Kidney tubule cell (primary cell): Measurements from ENCODE around the gene PDE1C.
A peak's percentile ranks its signal among the peaks of the same experiment; 100 is the strongest.

ENCODE experiments used
- DNase-seq: peaks from one replicate; pipeline ENCODE4 v3.0.0-alpha.2; 2018; ENCODE audit warnings: low spot score

The PDE1C gene

DNA sequence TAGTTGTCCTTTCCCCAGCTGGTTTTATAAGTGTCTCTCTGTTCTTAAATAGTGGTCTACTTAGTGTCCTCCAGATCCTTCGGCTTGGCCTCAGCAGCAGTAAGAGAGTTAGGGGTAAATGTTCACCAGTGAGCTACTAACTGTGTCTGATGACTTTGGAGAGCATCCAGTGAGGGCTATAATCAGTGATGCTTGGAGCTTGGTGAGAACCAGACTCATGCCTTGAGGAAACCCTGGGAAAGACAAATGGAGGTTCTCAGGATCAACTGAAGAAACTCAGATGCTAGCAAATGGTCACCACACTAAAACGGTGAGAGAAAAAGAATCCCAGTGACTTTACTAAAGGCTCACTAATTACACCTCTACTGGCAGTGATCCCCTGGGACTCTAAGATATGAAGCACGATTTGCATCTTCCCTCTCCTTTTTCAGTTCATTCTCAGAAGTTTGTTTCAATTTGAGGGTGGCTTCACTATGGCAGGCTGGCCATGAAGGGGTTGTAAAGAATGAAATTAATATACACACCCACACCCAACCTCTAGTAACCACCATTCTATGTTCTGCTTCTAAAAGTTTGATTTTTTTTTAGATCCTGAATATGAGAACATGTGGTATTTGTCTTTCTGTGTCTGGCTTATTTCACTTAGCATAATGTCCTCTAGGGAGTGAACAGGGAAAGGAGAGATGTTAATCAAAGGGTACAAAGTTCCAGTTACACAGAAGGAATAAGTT lies 177.9 kb downstream of the PDE1C start:
- DNase-seq = no peak

DNA sequence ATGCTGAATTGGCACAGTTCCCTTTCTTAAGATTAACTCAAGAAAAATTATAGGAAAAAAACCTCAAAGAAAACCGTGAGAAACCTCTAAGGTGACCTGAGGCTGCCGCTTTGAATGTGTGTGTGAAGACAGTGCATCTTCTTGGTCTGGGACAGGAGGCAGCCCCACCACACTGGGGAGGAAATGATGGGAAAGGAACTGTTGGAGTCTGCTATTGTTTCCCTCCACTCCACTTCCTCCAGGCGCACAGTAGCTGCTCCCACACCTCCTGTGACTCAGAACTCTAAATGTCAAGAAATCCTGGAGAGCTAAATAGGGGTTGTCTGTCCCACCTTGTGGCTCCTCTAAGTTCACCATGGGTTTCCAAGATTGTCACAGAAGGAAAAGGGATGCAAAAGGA lies 179.4 kb downstream of the PDE1C start:
- no peak for DNase-seq

DNA sequence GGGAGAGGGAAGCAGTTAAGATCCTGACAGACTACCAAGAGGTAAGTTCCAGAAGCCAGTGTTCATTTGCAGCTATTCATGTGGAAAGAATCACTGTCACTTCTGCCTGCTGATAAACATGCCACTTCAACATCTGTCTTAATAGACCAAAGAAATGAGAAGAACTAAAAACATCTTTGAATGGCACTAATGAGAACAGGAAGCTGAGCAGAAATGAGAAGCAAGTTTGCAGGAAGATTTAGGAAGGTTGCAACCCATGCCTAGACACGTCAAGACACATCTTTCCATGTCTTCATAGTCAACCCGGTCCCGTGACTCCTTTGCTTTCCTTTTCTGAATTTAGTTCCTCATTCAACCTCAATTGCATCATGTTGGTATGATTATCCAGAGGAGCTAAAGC lies 180.0 kb downstream of the PDE1C start:
- no peak for DNase-seq

DNA sequence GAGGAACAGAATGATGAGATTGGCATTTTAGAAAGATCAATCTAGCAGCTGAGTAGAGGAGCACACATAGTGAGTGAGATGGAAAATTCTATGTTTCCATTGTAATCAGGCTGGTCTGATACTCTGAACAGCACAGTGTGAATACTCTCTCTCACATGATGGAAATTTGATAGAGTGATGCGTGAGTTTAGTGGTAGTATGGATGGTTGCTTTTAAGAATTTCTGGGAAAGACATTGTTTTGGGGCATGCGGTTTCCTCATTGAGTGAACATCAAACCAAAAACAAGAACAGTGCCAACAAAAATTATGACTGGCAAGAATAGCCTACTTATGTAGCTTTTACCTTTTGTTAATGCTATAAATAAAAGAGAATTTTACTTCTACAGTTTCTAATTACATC lies 183.2 kb downstream of the PDE1C start:
- DNase-seq = no peak

DNA sequence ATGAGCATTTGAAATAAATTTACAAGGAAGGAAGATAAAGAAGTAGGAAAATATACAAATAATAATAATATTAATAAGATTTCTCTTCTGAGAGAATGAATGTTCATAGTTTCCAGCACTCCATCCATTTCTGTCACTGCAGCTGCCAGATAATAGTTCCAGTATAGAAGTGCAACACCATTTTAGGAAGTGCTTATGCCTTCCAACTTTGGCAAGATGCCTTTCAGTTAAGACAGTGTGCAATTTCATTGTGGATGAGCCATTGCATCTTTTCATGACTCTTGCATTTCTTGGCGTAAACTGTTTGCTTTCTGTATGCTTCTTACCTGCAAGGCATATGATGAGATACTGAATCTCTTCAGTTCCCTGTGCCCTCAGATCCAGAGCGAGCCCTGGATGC lies 185.0 kb downstream of the PDE1C start:
- DNase-seq = no peak

DNA sequence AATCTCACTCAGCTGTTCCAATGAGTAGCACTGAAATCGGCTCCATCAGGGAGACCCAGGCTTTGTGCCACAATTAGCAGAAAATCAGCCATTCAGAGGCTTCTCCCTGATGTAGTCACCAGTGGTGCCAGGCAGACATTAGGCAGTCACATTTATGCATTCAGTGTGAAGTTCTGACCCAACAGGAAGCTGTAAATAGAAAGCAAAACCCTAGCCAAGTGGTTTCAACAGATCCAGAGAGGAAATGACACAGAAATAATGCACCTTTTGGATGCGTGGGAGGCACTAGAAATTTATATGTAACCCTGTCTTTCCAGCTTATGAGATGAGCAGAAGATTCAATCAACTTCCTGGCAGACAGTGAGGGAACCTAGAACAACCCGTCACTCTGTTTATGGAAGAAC lies 186.4 kb downstream of the PDE1C start:
- peak; percentile 71 for DNase-seq

DNA sequence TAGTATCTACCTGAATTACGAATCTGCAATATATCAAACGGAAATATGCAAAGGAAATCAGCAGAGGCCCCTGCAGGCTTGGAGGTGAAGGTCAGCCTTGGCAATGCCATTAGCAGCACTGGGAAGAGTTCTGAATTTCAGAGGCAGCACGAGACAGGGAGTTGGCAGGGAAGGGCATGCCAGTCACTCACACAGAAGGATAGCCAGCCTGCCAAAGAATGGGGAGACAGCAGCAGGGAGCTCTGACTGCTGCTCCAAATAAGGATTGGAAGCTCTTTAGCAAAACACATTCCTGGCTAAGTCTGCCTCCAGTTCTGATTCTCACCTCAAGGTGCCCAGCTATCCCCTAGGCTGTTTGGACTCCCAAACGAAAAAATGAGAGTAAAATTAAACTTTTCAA lies 188.0 kb downstream of the PDE1C start:
- DNase-seq = peak; percentile 32

DNA sequence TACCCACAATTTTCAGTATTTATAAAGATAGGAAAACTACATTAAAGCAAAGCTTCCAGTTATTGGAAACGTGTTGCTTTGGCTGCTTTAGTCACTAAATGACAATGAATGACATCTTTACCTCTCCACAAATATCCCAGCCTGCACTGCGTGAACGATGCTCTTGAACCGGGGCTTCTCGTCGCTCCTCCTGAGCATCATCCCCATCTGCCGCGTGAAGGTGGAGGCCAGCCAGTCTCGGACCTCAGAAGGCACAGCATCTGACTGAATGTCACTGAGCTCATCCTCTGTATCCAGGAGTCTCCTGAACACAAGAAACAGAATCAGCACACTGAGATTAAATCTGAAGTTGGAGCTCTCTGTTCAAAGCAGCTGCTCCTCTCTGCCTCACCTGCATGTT lies 191.3 kb downstream of the PDE1C start:
- no peak for DNase-seq

DNA sequence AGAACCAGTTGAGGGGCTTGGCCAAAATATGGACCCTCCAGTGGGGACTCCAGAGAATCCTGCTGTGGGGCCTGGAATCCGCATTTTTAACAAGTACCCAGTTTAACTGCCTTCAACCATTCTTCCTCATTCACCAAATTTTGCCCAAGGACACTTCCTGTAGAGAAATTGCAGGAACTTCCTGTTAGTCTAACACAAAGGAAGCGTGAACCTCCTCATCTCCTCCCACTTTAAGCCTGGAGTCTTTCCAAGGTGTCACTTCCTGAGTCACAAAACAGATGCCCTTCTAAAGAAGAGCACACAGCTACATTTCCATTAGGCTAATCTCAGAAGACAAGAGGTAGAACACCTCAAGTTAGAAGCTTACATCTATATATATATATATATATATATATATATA lies 194.8 kb downstream of the PDE1C start:
- DNase-seq = peak; percentile 72

DNA sequence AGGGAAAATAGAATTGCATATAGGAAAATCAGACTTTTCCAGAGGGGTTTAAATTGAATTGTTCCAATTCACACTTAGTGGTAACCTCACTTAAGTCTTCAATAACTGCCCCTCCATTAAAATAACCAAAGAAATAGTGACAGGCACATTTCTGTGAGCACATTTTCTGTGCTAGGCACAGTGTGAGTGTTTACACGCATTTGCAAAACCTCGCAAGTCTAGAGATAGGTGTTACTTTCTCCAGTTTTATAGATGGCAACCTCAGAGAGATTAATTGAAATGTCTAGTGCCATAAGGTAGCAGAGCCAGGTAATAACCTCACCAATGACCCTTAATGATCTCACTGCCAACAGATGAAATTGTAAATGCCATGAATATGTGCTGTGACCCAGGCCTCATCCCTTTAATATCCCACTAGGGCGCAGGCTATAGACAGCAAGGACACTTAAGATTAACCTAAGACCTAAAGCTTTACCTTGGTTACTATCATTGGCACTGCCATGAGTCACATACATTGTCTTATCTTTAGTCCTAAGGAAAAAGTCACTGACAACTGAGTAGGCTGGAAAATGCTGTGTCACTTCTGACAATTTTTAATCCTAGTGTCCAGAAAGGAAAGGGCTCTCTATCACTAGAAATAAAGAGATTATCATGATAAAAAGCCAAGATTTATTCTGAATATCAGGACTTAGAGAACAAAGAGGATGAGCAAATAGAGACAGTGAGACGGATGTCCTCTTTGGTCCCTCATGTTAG lies 195.4 kb downstream of the PDE1C start:
- DNase-seq = peak; percentile 12

DNA sequence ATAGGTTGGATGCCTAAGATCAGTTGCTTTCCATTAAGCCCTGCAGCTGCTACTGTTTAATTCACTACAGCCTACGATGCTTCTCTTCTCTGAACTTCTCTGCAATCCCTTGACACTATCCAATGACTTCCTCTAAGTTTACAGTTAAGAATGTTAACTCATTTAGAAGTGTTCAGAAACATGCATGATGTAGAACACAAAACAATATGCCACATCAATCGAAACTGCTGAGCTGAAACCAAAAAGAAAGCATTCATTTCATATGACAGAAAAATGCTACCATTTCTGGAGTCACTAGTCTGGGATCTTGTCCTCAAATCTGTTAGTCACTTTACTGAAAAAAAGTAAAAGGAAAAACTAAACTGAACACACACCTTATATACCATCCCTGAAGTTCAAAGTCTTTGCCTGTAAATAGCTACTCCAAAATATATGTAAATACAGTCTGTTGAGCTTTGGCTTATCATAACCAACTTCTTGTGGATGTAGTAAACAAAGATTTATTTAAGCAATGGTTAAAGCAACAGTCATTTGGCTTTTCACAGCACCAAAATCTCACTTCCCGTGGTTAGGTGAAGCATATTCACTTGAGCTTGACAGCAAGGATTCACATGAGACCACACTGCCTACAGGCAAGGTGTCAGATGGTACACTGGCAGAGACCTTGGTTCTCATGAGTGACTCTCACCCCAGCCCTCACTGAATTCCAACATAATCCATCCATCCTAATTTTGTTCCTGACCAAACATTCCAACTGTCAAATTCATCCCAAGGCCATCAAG lies 196.2 kb downstream of the PDE1C start:
- DNase-seq = no peak

DNA sequence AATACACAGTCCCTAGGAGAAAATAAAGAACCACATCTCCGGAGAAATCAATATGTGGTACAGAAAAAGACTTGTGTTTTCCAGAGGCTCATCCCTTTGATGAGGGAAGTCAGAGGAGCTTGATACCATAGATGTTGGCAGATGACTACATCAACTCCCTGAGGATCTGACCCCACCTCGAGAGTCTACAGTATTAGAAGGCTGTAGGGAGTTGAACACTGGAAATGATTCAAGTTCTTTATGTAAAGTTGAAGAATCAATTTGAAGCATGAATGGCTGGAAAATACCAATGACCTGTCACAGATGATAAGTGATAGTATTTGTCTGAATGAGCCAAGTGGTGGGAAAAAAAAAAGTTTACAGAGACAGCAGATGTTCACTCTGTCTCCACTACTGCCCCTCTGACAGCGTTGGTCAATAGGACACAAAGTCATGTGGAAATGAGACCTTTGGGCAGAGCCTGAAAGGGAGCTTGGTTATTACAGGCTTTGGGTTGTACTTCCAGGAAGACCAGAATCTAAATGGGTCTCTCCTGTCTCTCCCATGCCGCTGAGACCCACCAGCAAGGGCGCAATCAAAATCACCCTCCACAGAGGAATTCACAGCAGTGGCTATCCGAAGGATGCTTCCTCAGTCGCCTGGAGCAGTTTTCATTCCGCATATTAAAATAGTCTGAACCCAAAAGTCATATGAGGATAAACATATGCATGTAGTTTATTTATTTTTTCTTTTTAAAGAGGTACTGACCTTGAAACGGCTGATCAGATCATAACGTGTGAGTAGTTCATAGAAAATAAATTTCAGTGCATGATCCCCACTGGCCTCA lies 197.4 kb downstream of the PDE1C start:
- DNase-seq = no peak

DNA sequence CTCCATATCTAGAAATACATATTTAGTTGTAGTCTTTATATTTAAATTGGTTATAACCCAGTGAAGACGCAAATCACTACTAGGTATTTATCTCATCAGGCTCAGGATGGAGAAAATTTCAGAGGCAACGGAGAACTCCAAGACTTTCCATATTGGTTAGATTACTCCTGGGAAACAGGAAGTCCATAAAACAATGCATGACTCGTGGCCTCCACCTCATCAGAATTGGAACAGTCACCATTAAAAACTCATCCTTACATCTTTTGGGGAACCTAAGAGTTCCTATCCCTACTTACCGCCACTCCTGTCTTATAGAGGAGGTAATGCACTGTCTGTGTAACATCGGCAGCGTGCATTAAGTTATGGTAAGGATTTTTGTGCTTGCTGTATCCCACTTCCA lies 205.6 kb downstream of the PDE1C start:
- DNase-seq = no peak

DNA sequence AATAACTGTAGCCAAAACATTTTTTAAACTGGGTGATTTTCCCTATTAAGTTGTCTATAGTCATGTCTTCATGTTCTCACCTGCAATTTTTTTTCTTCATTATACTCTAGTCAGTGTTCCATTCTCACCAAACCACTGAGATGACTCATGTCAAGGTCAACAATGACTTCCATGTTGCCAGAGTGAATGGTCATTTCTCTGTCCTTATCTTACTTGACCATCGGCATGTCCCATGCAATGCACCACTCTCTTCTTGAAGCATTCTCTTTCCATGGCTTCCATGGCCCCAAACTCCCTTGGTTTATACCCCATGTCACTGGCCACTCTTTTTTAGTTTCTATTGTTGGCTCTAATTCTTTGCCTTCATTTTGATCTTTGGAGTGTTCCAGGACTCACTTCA lies 209.3 kb downstream of the PDE1C start:
- DNase-seq = peak; percentile 28

DNA sequence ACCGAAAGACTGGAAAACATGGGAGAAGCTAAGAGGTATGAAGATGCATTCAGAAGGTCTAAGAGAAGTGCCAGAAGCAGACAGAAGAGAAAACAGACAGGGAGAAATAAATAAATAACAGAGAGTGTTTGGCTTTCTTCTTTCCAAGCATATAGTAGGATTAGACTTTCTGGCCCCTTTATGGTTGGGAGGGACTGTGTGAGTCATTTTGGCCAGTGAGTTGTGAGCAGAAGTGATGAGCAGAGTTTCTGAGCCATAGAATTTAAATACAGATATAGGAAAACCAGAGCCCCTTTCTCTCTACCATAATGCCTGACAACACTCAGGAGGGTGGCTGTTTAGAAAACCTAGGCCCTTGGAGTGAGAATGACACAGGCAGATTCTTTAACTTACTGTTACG lies 212.2 kb downstream of the PDE1C start:
- DNase-seq = no peak

DNA sequence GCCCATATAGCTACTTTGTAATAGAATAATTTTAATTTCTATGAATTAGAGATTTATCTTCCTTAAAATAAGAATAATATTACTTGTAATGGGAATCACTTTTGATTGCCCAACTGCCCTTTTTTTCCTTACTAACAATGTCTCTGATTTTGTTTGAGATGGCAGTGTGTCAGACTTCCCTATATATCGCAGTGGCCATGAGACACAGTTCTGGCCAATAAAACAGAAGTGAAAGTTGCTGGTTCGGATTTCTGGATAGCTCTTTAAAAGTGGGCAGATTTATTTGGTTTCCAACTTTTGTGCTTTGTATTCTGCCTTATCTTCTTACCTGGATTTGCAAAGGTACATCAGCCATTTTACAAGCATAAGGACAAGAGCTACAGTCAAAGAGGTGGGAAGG lies 213.0 kb downstream of the PDE1C start:
- DNase-seq = no peak

DNA sequence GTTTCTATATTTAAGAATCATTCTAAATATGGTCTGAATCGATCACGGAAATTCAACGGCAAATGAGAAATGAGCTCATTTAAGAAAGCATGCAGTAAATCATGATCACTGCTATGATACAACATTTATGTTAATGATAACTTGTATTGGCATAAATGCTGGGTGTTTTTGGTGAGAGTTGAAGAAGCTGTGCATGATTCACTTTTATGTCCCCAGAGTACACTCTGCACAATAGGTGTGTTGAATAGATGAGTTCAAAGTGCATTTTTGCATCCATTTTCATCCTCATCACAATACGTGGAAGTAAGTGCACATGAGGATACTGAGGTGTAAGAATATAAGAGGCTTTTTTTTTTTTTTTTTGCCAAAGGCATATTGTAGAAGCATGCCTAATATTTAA lies 213.9 kb downstream of the PDE1C start:
- no peak for DNase-seq

DNA sequence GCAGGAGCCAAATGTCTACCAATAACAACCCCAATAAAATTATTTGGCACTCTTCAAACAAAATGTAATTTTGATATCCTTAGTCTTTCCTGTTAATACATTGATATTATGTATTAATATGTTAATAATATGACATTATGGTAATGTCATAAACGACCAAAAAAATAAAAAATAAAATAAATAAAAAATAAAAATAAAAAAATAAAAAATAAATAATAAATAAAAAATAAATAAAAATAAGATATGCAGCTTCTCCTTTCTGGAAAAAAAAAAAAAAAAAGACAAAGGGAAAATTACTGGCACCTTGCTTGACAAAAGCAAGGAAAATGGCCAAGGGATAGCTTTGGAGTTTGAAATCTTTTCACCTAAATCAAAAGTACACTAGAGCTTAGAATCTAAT lies 214.7 kb downstream of the PDE1C start:
- no peak for DNase-seq

DNA sequence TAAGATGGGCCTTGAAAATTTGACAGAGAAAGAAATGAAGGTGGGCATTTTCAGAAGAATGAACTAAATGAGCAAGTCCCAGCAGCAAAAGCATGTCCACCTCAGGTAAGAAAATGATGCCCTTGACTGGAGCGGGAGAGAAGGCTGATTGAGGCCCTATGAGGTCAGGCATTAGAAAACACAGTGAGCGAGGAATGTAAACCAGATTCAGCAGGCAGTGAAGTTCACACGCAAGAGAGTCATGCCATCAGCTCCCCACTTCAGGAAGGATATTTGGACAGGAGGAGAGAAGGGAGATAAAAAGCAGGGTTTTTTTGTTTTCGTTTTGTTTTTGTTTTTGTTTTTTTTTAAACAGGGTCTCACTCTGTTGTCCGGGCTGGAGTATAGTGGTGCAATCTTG lies 216.8 kb downstream of the PDE1C start:
- no peak for DNase-seq

DNA sequence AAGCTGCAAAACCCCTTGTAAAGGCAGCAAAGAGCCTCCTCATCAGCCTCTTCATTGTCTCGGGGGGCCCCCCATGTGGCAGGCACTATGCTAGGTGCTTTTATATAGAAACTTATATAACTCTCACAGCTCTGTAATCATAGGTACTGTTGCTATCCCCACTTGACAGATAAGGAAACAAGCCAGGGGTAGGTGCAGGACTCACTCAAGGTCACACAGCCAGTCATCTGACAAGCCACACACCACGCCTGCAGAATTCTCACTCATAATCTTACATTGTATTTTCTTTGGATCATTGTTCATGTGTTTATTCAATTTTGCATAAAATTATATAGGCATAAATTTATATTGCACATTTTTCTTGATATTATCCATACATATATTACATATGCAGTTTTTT lies 217.7 kb downstream of the PDE1C start:
- no peak for DNase-seq

DNA sequence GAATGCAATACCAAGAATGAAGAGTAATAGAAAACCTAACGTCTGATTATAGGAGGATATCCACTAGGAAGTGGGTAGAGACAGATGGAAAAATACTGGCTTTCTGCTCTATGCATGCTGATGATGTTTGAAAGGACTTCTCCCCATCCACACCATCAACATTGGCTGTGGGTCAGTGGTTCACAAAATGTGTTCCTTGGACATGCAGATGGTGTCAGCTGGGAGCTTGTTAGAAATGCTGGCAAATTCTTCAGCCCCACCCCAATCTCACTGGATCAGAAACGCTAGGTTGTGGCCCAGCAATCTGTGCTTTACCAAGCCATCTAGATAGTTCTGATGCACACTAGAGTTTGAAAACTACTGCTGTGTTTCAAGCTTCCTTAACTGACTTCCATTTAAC lies 219.1 kb downstream of the PDE1C start:
- DNase-seq = no peak

DNA sequence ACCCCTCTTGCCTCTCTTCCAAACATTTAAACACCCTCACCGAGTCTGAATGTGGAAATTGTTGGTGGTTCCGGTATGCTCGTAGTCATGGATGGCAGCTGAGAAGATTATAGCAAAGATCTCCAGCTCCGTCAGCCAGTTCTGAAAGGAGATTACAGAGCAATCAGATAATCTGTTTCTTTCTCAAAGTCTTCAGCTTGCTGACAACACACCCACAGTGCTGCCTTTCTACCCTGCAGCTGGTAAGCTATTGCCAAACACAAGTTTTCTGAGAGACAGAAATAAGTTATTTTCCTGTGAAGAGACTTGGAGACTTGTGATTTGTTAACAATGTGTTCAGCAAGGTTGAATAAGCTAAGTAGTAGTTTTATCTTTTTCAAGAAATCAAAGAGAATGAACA lies 219.6 kb downstream of the PDE1C start:
- DNase-seq = no peak
